ENCODE data around the gene BPIFB6.

DNA sequence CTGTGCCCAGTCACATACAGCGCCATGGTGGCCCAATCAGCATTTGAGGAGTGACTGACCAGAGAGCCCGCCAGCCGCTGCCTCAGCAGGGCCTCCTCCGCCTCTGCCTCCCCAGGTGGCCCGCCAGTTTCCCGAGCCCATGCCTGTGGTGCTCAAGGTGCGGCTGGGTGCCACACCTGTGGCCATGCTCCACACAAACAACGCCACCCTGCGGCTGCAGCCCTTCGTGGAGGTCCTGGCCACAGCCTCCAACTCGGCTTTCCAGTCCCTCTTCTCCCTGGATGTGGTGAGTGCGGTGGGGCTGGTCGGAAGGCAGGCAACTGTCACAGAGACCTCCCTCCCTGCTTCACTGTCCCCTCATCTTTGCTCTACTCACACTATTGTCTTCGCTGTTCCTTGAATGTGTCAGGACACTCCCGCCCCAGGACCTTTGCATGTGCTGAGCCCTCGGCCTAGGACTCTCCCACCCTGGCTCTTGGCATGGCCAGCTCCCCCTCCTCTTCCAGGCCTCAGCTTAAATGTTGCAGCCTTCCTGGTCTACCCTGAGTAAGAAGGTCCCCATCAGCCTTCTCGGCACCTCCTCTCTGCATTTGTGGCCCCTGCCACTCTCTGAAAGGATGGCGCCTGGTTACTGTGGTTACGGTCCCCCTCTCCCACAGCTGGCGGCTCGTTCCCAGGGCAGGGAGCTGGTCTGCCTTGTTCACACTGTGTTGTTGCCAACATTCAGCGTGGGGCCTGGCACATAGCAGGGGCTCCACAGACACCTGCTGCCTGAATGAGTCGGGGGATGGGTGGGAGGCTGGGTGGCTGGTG is 11.8 kb upstream of the BPIFB6 start:
- TF ChIP-seq, protein P1, sequence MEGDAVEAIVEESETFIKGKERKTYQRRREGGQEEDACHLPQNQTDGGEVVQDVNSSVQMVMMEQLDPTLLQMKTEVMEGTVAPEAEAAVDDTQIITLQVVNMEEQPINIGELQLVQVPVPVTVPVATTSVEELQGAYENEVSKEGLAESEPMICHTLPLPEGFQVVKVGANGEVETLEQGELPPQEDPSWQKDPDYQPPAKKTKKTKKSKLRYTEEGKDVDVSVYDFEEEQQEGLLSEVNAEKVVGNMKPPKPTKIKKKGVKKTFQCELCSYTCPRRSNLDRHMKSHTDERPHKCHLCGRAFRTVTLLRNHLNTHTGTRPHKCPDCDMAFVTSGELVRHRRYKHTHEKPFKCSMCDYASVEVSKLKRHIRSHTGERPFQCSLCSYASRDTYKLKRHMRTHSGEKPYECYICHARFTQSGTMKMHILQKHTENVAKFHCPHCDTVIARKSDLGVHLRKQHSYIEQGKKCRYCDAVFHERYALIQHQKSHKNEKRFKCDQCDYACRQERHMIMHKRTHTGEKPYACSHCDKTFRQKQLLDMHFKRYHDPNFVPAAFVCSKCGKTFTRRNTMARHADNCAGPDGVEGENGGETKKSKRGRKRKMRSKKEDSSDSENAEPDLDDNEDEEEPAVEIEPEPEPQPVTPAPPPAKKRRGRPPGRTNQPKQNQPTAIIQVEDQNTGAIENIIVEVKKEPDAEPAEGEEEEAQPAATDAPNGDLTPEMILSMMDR (IDR thresholded peaks at IDR 0.05), result no peak
- no peak for TF ChIP-seq POLR2AphosphoS5 (IDR thresholded peaks at IDR 0.05)
